GM12878 (cell line): ENCODE data around the gene SLC25A48. TPM values are rescaled to one million over a fixed set of nuclear protein-coding genes. Genes with fewer than 3 reads are reported as not detected.

Source experiments
- ATAC-seq: fragments of 200-7000 bp; cut with Tn5 transposase; 3 replicates; pipeline ENCODE4 v1.9.1; 2020; ENCODE audit warnings: mild to moderate bottlenecking, moderate library complexity
- BruUV-seq: library from RNA; stranded (reverse); fragments of 400-500 nt; replicated peaks from 2 replicates; lab custom pipeline; 2021; lab: Mats Ljungman, UMichigan
- CTCF ChIA-PET: fragments of 300-600 bp; sonication (Branson Sonifier 250); formaldehyde crosslinking; extraction: SDS; loops from one replicate; lab custom pipeline; 2021; ENCODE audit warnings: inconsistent platforms; lab: Yijun Ruan, JAX
- POLR2A ChIA-PET: fragments of 350-600 bp; formaldehyde crosslinking; extraction: SDS; loops from one replicate; lab custom pipeline; 2021; ENCODE audit warnings: inconsistent platforms; lab: Charles Lee
- RAD21 ChIA-PET: fragments of 300-600 bp; sonication (Branson Sonifier 250); formaldehyde crosslinking; loops from one replicate; lab custom pipeline; 2023; ENCODE audit warnings: antibody characterized with exemption; ENCODE audit not compliant: unreplicated experiment; lab: Charles Lee
- SMC1A ChIA-PET: fragments of 300-600 bp; sonication (Branson Sonifier 250); formaldehyde crosslinking; loops from one replicate; lab custom pipeline; 2023; ENCODE audit not compliant: unreplicated experiment, uncharacterized antibody; lab: Charles Lee
- DNase-seq: peaks from one replicate; pipeline ENCODE4 v3.0.0-alpha.2; 2011; ENCODE audit warnings: low read depth, low spot score
- FAIRE-seq: peaks from 3 replicates; lab custom pipeline; 2011; peaks lifted over from hg19 to GRCh38; lab: Jason Lieb, UNC
- H2AFZ ChIP-seq: 2 replicates; pipeline ENCODE4 v1.6.0; 2011; ENCODE audit warnings: low read depth, low read length, control low read depth; ENCODE audit not compliant: control insufficient read depth
- H3K27ac ChIP-seq: 2 replicates; pipeline ENCODE4 v1.5.1; 2011; ENCODE audit warnings: control low read depth; ENCODE audit not compliant: control insufficient read depth, insufficient read depth
- H3K27me3 ChIP-seq, 2 experiments: replicated peaks in 1 of 2; 2 replicates each; pipeline versions ENCODE4 v1.6.0 to v1.6.1; 2011; ENCODE audit warnings: low read length in 1 of 2; ENCODE audit not compliant: control insufficient read depth in 2 of 2, insufficient read depth in 2 of 2
- H3K36me3 ChIP-seq, 2 experiments: 2 replicates each; pipeline ENCODE4 v1.5.1; 2011; ENCODE audit warnings: low read length in 1 of 2; ENCODE audit not compliant: control insufficient read depth in 2 of 2, insufficient read depth in 2 of 2
- H3K4me1 ChIP-seq: 2 replicates; pipeline ENCODE4 v1.6.1; 2011; ENCODE audit warnings: mild to moderate bottlenecking, low read length, moderate library complexity, mixed read lengths; ENCODE audit not compliant: control insufficient read depth, insufficient read depth
- H3K4me2 ChIP-seq: 2 replicates; pipeline ENCODE4 v1.6.0; 2011; ENCODE audit warnings: control low read depth; ENCODE audit not compliant: control insufficient read depth, insufficient read depth
- H3K4me3 ChIP-seq: fragments of 200-600 bp; sonication (generic); 2 replicates; pipeline ENCODE4 v1.5.1; 2016
- H3K79me2 ChIP-seq: 2 replicates; pipeline ENCODE4 v1.6.0; 2011; ENCODE audit warnings: low read length; ENCODE audit not compliant: control insufficient read depth, insufficient read depth
- H3K9ac ChIP-seq: 2 replicates; pipeline ENCODE4 v1.8.0; 2011; ENCODE audit warnings: low read length, control low read depth, mixed read lengths; ENCODE audit not compliant: control insufficient read depth, insufficient read depth
- H3K9me3 ChIP-seq: replicated peaks from 3 replicates; pipeline ENCODE4 v1.5.1; 2011; ENCODE audit warnings: mild to moderate bottlenecking, low read length; ENCODE audit not compliant: control insufficient read depth, insufficient read depth
- H4K20me1 ChIP-seq: 2 replicates; pipeline ENCODE4 v1.6.0; 2011; ENCODE audit not compliant: control insufficient read depth, insufficient read depth
- ETV6 ChIP-seq, 2 experiments: fragments of 450-650 bp in 1 of 2; IDR thresholded peaks in 1 of 2; conservative IDR thresholded peaks in 1 of 2; 2 replicates each; pipeline ENCODE4 v1.6.1; 2014; ENCODE audit warnings: antibody characterized with exemption in 1 of 2, borderline replicate concordance in 1 of 2, low read depth in 1 of 2, mild to moderate bottlenecking in 1 of 2, moderate library complexity in 1 of 2
- FOXK2 ChIP-seq: fragments of 450-650 bp; IDR thresholded peaks from 2 replicates; pipeline ENCODE4 v1.6.1; 2017; ENCODE audit warnings: mild to moderate bottlenecking, moderate library complexity
- GABPA ChIP-seq: IDR thresholded peaks from 2 replicates; pipeline ENCODE4 v1.6.1; 2014; ENCODE audit warnings: antibody characterized with exemption, low read depth, mild to moderate bottlenecking, inconsistent platforms
- HCFC1 ChIP-seq: fragments of 150-350 bp; IDR thresholded peaks from 2 replicates; pipeline ENCODE4 v1.6.1; 2014; ENCODE audit warnings: low read length
- MEF2A ChIP-seq: IDR thresholded peaks from 2 replicates; pipeline ENCODE4 v1.6.1; 2011; ENCODE audit warnings: low read depth, mild to moderate bottlenecking, low read length, moderate library complexity; ENCODE audit not compliant: insufficient read depth
- NFIC ChIP-seq: IDR thresholded peaks from 2 replicates; pipeline ENCODE4 v1.6.1; 2012; ENCODE audit warnings: low read depth, mild to moderate bottlenecking, inconsistent platforms, low read length, moderate library complexity
- POU2F2 ChIP-seq: IDR thresholded peaks from 3 replicates; pipeline ENCODE4 v1.6.1; 2011; ENCODE audit warnings: low read depth, mild to moderate bottlenecking, low read length, borderline replicate concordance
- RB1 ChIP-seq: fragments of 450-650 bp; formaldehyde crosslinking; IDR thresholded peaks from 2 replicates; pipeline ENCODE4 v1.6.1; 2017; ENCODE audit warnings: mild to moderate bottlenecking, borderline replicate concordance
- SMARCA5 ChIP-seq: fragments of 450-650 bp; IDR thresholded peaks from 2 replicates; pipeline ENCODE4 v1.6.1; 2017; ENCODE audit warnings: mild to moderate bottlenecking
- STAT1 ChIP-seq: fragments of 450-650 bp; conservative IDR thresholded peaks from 2 replicates; pipeline ENCODE4 v1.6.1; 2014; ENCODE audit warnings: antibody characterized with exemption, mild to moderate bottlenecking
- TAF1 ChIP-seq: IDR thresholded peaks from 2 replicates; pipeline ENCODE4 v1.6.1; 2011; ENCODE audit warnings: mild to moderate bottlenecking, low read depth, low read length, borderline replicate concordance
- YBX1 ChIP-seq: fragments of 450-650 bp; IDR thresholded peaks from 2 replicates; pipeline ENCODE4 v1.6.1; 2016; ENCODE audit warnings: antibody characterized with exemption
- WGBS: methylation state at CpG from one replicate; pipeline ENCODE4 v1.1.6; 2016; ENCODE audit warnings: low lambda C conversion rate; ENCODE audit not compliant: insufficient replicate concordance, insufficient coverage; ENCODE audit errors: missing lambda C conversion rate; 5-methylcytosine and 5-hydroxymethylcytosine counted together
- in situ Hi-C: fragments of 300-500 bp; cut with MboI; formaldehyde crosslinking; loops from 9 replicates; pipeline ENCODE4 v1.14.3; 2018; ENCODE audit warnings: mixed read lengths
- intact Hi-C: fragments of 100-400 bp; cut with micrococcal nuclease; formaldehyde crosslinking; loops from one replicate; pipeline ENCODE4 v1.14.2; 2022; ENCODE audit not compliant: unreplicated experiment
- polyA plus RNA-seq, 11 experiments: library from polyadenylated mRNA; depleted of rRNA in 4 of 11; unstranded in 6 of 11; stranded (reverse) in 5 of 11; fragments of >200 nt; fragmentation: Nextera tagmentation in 4 of 11; fragmentation: Illumina TruSeq in 1 of 11; extraction: Ambion mirVana in 4 of 11; extraction: Trizol in 1 of 11; gene quantifications; 1 replicate in 1 of 11; 2 replicates in 10 of 11; pipeline versions ENCODE4 v1.2.1 to v1.2.3, GENCODE V29; 2011 to 2016; ENCODE audit warnings: inconsistent platforms in 2 of 11, missing spikeins in 2 of 11, low read depth in 1 of 11
- total RNA-seq, 4 experiments: library from RNA; depleted of rRNA in 3 of 4; stranded (reverse); fragments of >200 nt in 3 of 4; fragmentation: Illumina TruSeq in 1 of 4; extraction: Trizol in 1 of 4; gene quantifications; 2 replicates each; pipeline versions ENCODE4 v1.2.1 to v1.2.3, GENCODE V29; 2013 to 2021
- TF ChIP-seq, protein P1 (sequence below): IDR thresholded peaks from 2 replicates; pipeline ENCODE4 v1.6.1; 2012; ENCODE audit warnings: low read depth, low read length, improper control_type of control experiment
- TF ChIP-seq, protein P2 (sequence below): fragments of 450-650 bp; IDR thresholded peaks from 2 replicates; pipeline ENCODE4 v1.6.1; 2017; ENCODE audit warnings: mild to moderate bottlenecking, moderate library complexity

The SLC25A48 gene
- total and polyA plus RNA-seq, 10 of the 15 experiments (the other 5 are each of a cell fraction or from before 2014, with no cell fraction given), result 0.06 TPM; not detected in 9

DNA sequence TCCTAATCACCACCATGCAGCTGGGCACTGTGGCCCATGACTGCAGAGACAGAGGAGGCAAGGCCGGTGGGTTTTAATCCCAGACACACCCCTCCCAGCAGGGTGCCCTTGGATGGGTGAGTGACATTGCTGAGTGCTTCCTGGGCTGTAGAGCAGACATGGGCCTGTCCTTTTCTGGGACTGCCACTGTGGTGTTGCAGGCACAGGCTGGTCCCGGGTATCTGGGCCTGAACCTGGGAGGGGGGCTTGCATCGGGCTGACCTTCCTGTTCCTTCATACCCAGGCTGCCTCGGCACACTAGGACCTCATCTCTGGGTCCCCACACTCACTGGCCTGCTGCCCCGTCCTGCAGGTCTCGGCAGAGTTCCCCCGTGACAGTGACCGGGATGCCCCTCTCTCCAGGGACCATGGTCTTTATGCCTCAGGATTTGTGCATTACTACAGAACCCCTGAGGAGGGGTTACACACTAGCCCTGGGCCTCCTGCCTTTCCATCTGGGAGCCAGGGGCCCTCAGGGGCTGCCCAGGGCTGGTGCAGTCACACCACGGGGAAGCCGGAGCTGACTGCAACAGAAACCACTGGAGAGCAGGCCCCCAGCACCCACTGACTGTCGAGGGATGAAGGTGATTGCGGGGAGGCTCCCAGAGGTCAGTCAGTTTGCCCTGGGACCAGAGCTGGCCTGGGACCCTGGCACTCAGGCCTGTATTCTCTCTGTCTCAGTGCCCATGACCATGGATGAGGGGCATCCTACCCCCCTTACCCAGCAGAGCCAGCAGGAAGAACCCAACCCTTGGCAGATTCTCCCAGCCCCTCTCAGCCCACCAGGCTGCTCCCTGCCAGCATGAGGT lies 8.9 kb upstream of the SLC25A48 start:
- FAIRE-seq (no peak), ATAC-seq (no peak), DNase-seq (no peak)
- Histone ChIP-seq H3K4me1 (no peaks in the 10 kb centered on the region), H3K79me2 (no peaks in the 10 kb centered on the region), H4K20me1 (no peaks in the 10 kb centered on the region; the same call in 1 of the 2 replicates), H3K27ac (no peak overlapping the region), H3K27me3 (peaks cover 0 to 3% of the 10 kb centered on the region in 2 experiments; a peak in 2 of 4 replicates), H3K4me3 (no peak overlapping the region), H3K36me3 (no peaks in the 10 kb centered on the region), H3K4me2 (no peak overlapping the region), H3K9ac (no peak overlapping the region), H2AFZ (no peak overlapping the region), H3K9me3 (no peaks in the 10 kb centered on the region)
- ChIA-PET POLR2A (no interaction called here), RAD21 (no interaction called here), CTCF (interaction anchor here (1.1 to 1.3 kb wide), 3 partner anchors 259 to 264 kb away, joined by 3 to 5 read pairs (median 5); no protein-coding TSS in a partner anchor), SMC1A (interaction anchor here (1.3 kb wide), 1 partner anchor 264 kb away, joined by 3 read pairs; no protein-coding TSS in a partner anchor)
- WGBS, result 11% methylated on average over 12 of the region's 12 CpGs
- intact Hi-C loops (no loop called here), in situ Hi-C loops (no loop called here)
- no TSS peak for BruUV-seq
- TF ChIP-seq NFIC (no peak), RB1 (no peak), SMARCA5 (no peak), MEF2A (no peak), FOXK2 (no peak), YBX1 (no peak), ETV6 (conservative IDR thresholded peaks at IDR 0.05 in 1 of 2, IDR thresholded peaks at IDR 0.05 in 1 of 2; ENCODE audit: borderline replicate concordance in 1 of 2, low read depth in 1 of 2) (no peak), POU2F2 (no peak), TAF1 (no peak), HCFC1 (no peak), GABPA (no peak), STAT1 (no peak)
- TF ChIP-seq, protein P1, sequence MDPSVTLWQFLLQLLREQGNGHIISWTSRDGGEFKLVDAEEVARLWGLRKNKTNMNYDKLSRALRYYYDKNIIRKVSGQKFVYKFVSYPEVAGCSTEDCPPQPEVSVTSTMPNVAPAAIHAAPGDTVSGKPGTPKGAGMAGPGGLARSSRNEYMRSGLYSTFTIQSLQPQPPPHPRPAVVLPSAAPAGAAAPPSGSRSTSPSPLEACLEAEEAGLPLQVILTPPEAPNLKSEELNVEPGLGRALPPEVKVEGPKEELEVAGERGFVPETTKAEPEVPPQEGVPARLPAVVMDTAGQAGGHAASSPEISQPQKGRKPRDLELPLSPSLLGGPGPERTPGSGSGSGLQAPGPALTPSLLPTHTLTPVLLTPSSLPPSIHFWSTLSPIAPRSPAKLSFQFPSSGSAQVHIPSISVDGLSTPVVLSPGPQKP, result no peak
- TF ChIP-seq, protein P2, sequence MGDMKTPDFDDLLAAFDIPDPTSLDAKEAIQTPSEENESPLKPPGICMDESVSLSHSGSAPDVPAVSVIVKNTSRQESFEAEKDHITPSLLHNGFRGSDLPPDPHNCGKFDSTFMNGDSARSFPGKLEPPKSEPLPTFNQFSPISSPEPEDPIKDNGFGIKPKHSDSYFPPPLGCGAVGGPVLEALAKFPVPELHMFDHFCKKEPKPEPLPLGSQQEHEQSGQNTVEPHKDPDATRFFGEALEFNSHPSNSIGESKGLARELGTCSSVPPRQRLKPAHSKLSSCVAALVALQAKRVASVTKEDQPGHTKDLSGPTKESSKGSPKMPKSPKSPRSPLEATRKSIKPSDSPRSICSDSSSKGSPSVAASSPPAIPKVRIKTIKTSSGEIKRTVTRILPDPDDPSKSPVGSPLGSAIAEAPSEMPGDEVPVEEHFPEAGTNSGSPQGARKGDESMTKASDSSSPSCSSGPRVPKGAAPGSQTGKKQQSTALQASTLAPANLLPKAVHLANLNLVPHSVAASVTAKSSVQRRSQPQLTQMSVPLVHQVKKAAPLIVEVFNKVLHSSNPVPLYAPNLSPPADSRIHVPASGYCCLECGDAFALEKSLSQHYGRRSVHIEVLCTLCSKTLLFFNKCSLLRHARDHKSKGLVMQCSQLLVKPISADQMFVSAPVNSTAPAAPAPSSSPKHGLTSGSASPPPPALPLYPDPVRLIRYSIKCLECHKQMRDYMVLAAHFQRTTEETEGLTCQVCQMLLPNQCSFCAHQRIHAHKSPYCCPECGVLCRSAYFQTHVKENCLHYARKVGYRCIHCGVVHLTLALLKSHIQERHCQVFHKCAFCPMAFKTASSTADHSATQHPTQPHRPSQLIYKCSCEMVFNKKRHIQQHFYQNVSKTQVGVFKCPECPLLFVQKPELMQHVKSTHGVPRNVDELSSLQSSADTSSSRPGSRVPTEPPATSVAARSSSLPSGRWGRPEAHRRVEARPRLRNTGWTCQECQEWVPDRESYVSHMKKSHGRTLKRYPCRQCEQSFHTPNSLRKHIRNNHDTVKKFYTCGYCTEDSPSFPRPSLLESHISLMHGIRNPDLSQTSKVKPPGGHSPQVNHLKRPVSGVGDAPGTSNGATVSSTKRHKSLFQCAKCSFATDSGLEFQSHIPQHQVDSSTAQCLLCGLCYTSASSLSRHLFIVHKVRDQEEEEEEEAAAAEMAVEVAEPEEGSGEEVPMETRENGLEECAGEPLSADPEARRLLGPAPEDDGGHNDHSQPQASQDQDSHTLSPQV, result no peak
